Large intestine (tissue), 3 donors: ENCODE results near the gene PCSK6. TPM values are rescaled to one million over a fixed set of nuclear protein-coding genes. Genes with fewer than 3 reads are reported as not detected.

Experiments used
- DNase-seq, 2 donors: peaks; one replicate each; pipeline versions ENCODE4 v3.0.0 to v3.0.0-alpha.2; 2013
- H3K27ac ChIP-seq: one replicate; pipeline ENCODE4 v1.5.1; 2013; ENCODE audit warnings: low read length
- H3K27me3 ChIP-seq: 2 replicates; pipeline ENCODE4 v1.6.1; 2013; ENCODE audit warnings: low read length; ENCODE audit not compliant: control insufficient read depth, insufficient read depth
- H3K36me3 ChIP-seq: 2 replicates; pipeline ENCODE4 v1.6.1; 2013; ENCODE audit warnings: low read length; ENCODE audit not compliant: control insufficient read depth, insufficient read depth
- H3K4me1 ChIP-seq: one replicate; pipeline ENCODE4 v1.6.1; 2013; ENCODE audit warnings: low read length; ENCODE audit not compliant: control insufficient read depth, insufficient read depth
- H3K4me3 ChIP-seq: one replicate; pipeline ENCODE4 v1.5.1; 2013; ENCODE audit warnings: low read length
- H3K9me3 ChIP-seq: one replicate; pipeline ENCODE4 v1.6.1; 2013; ENCODE audit warnings: mild to moderate bottlenecking, low read depth, low read length, moderate library complexity; ENCODE audit not compliant: control insufficient read depth
- WGBS: methylation state at CpG from one replicate; pipeline ENCODE4 v1.1.5; 2013; ENCODE audit warnings: low lambda C conversion rate; ENCODE audit not compliant: insufficient coverage; 5-methylcytosine and 5-hydroxymethylcytosine counted together
- polyA plus RNA-seq: library from polyadenylated mRNA; unstranded; fragments of 120-200 nt; gene quantifications from one replicate; pipeline ENCODE4 v1.2.1, GENCODE V29; 2013

PCSK6 gene
- polyA plus RNA-seq, 1 donor: 22.2 TPM

- H3K27ac ChIP-seq: no peak overlapping the region
- no peak overlapping the region for H3K4me3 ChIP-seq
- no peaks in the 10 kb centered on the region for H3K9me3 ChIP-seq
- no peak for DNase-seq
- H3K4me1 ChIP-seq: peaks cover 7% of the 10 kb centered on the region
- H3K27me3 ChIP-seq: no peaks in the 10 kb centered on the region
- no CpG with 5 or more reads among the region's 7 CpGs for WGBS
- H3K36me3 ChIP-seq: peaks cover 4% of the 10 kb centered on the region
Observed at GRCh38 chr15:101371081-101371480, 118.4 kb downstream of the PCSK6 start.

DNA sequence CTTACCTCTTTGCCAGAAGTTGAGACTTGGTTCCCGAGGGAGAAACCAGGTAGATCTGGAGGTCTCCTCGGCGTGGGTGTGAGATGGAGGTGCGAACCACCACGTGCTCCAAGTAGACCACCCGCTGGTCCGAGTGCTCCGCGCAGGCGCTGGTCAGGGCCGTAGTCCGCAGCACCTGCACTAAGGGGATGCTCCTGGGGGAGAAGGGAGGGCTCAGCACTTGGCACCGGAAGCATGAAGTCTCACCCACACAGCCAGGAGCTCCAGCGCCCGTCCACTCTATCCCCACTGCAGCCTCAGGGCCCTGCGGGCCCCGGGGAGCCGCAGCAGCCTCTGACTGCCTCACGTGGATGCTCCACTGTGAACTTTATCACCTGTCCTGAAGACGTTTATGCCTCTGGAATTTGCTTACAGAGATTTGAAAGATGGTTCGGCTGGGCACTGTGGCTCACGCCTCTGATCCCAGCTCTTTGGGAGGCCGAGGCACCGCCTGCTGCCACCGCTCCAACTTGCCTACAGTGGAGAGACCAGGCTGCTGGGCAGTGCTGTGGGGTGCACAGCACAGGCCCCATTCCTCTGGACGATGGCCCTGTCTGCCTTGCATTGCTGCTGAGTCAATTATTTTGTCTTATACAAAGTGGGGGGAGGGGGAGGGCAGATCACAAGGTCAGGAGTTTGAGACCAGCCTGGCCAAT, 119.0 kb downstream of the PCSK6 start:
- no peaks in the 10 kb centered on the region for H3K27me3 ChIP-seq
- DNase-seq: no peak
- H3K4me1 ChIP-seq: peaks cover 7% of the 10 kb centered on the region
- no peak overlapping the region for H3K27ac ChIP-seq
- peaks cover 4% of the 10 kb centered on the region for H3K36me3 ChIP-seq
- H3K4me3 ChIP-seq: no peak overlapping the region
- no CpG with 5 or more reads among the region's 26 CpGs for WGBS
- no peaks in the 10 kb centered on the region for H3K9me3 ChIP-seq

- 80% methylated on average over 1 of the region's 8 CpGs for WGBS
- peaks cover 7% of the 10 kb centered on the region for H3K4me1 ChIP-seq
Observed at GRCh38 chr15:101369676-101370075, 119.8 kb downstream of the PCSK6 start.

GRCh38 chr15:101368861-101369642, 120.5 kb downstream of the PCSK6 start:
- H3K27ac ChIP-seq: no peak overlapping the region

More at GRCh38 chr15:101369676-101370075, 119.8 kb downstream of the PCSK6 start:
- Histone ChIP-seq H3K36me3 (peaks cover 4% of the 10 kb centered on the region), H3K4me3 (no peak overlapping the region), H3K9me3 (no peaks in the 10 kb centered on the region), H3K27ac (no peak overlapping the region), H3K27me3 (no peaks in the 10 kb centered on the region)
- no peak for DNase-seq

DNA sequence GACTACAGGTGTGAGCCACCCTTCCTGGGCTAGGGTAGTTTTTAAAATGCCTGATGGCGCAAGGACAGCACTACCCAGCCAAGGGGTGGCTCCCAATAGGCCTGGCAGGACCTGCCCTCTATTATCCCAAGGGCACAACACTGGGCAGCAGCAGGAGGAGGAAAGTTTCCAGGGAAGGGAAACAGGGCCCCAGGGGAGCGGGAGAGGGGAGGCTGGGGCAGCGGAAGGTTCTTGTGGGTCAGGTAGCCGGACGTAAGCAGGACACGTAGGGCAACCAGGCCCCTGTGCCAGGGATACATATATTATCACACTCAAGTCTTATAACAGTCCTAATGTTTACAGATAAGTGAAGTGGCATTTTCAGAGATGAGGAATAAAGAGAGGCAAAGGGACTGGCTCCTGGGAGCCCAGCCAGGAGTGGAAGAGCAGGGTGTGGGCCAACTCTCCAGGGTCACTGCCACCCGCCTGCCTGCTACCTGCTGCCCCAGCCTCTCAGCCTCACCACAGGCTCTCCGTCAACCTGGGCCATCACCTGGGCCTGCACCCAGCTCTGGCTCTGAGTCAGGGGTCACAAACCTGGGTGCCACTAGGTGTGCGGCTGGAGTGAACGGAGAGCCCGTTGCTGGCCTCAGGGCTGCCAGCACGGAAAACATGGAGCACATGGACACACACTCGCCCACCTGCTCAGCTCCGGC, 121.3 kb downstream of the PCSK6 start:
- Histone ChIP-seq H3K4me3 (no peak overlapping the region), H3K9me3 (no peaks in the 10 kb centered on the region), H3K27ac (no peak overlapping the region), H3K27me3 (no peaks in the 10 kb centered on the region), H3K4me1 (peaks cover 7% of the 10 kb centered on the region), H3K36me3 (peaks cover 4% of the 10 kb centered on the region)
- DNase-seq: no peak
- no CpG with 5 or more reads among the region's 14 CpGs for WGBS

More at GRCh38 chr15:101368861-101369642, 120.5 kb downstream of the PCSK6 start:
- Histone ChIP-seq H3K4me3 (no peak overlapping the region), H3K27me3 (no peaks in the 10 kb centered on the region), H3K36me3 (peaks cover 4% of the 10 kb centered on the region), H3K4me1 (peaks cover 7% of the 10 kb centered on the region), H3K9me3 (no peaks in the 10 kb centered on the region)
- WGBS: no CpG with 5 or more reads among the region's 15 CpGs
- no peak for DNase-seq

- no CpG with 5 or more reads among the region's 3 CpGs for WGBS
- no peak overlapping the region for H3K27ac ChIP-seq
- no peaks in the 10 kb centered on the region for H3K9me3 ChIP-seq
- no peaks in the 10 kb centered on the region for H3K27me3 ChIP-seq
- peaks cover 4% of the 10 kb centered on the region for H3K36me3 ChIP-seq
- DNase-seq: no peak
- H3K4me3 ChIP-seq: no peak overlapping the region
- no peaks in the 10 kb centered on the region for H3K4me1 ChIP-seq
Observed at GRCh38 chr15:101366853-101367252, 122.7 kb downstream of the PCSK6 start.

DNA sequence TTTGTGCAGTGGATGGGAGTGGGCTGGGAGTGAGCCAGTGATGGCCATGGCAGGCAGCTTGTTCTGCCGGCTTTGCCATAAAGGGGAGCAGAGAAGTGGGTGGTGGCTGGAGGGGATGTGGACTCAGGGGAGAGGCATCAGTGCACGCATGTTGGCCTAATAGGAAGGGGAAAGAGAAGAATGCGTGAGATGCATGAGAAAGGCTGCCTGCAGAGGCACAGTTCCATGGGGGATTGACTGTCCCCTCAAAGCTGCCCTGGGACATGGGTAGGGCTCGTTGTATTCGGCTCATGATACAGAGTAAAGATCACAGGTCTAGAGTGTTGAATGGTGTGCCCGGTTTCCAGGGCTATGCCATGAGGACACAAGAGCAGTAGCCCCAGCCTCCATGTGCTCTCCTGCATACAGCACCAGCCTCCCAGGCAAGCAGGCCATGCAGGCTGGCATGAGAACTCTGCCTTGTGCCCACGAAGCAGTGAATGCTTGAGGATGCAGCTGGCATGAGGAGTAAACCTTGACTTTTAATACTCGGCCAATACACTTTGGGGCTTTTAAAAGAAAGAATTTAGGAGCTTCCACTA, 126.4 kb downstream of the PCSK6 start:
- Histone ChIP-seq H3K9me3 (no peaks in the 10 kb centered on the region), H3K27ac (no peak overlapping the region), H3K4me1 (no peaks in the 10 kb centered on the region), H3K27me3 (no peaks in the 10 kb centered on the region), H3K4me3 (no peak overlapping the region), H3K36me3 (peaks cover 2% of the 10 kb centered on the region)
- whole genome bisulfite sequencing: no CpG with 5 or more reads among the region's 8 CpGs
- no peak for DNase-seq

- no peak overlapping the region for H3K27ac ChIP-seq
- H3K9me3 ChIP-seq: no peaks in the 10 kb centered on the region
- no CpG with 5 or more reads among the region's 10 CpGs for WGBS
- H3K4me3 ChIP-seq: no peak overlapping the region
- no peak for DNase-seq
- H3K36me3 ChIP-seq: peaks cover 2% of the 10 kb centered on the region
- no peaks in the 10 kb centered on the region for H3K27me3 ChIP-seq
- H3K4me1 ChIP-seq: no peaks in the 10 kb centered on the region
Observed at GRCh38 chr15:101362359-101362758, 127.1 kb downstream of the PCSK6 start.

- Histone ChIP-seq H3K36me3 (peaks cover 2% of the 10 kb centered on the region), H3K27me3 (no peaks in the 10 kb centered on the region), H3K27ac (no peak overlapping the region), H3K4me1 (no peaks in the 10 kb centered on the region), H3K9me3 (no peaks in the 10 kb centered on the region), H3K4me3 (no peak overlapping the region)
- 92% methylated on average over 2 of the region's 4 CpGs for WGBS
- DNase-seq: no peak
Observed at GRCh38 chr15:101361418-101361817, 128.1 kb downstream of the PCSK6 start.

- Histone ChIP-seq H3K27me3 (no peaks in the 10 kb centered on the region), H3K36me3 (peaks cover 2% of the 10 kb centered on the region), H3K27ac (no peak overlapping the region), H3K4me3 (no peak overlapping the region), H3K9me3 (no peaks in the 10 kb centered on the region), H3K4me1 (no peaks in the 10 kb centered on the region)
- WGBS: 60% methylated on average over 1 of the region's 9 CpGs
- no peak for DNase-seq
Observed at GRCh38 chr15:101359365-101359947, 130.1 kb downstream of the PCSK6 start.
